ENCODE data around the gene TNIP1.

The TNIP1 gene

GRCh38 chr5:151098768-151099121, 17.9 kb upstream of the TNIP1 start:
- H3K9me3 Mint-ChIP-seq: no peaks in the 10 kb centered on the region
- DNase-seq: no peak
- peaks cover 67% of the 10 kb centered on the region for H3K36me3 Mint-ChIP-seq
- H3K4me1 Mint-ChIP-seq: peaks cover 70% of the 10 kb centered on the region
- H3K27me3 Mint-ChIP-seq: no peaks in the 10 kb centered on the region
- CTCF ChIA-PET: interaction anchor here (0.8 to 4.4 kb wide), 9 partner anchors 8 to 67 kb away, joined by 3 to 43 read pairs (median 11); partner anchors contain the start of gene TNIP1
- peak overlapping the region; percentile 61 for H3K27ac Mint-ChIP-seq
- no peak overlapping the region for H3K4me3 Mint-ChIP-seq

- H3K27ac Mint-ChIP-seq: peak overlapping the region; percentile 61
- no peaks in the 10 kb centered on the region for H3K27me3 Mint-ChIP-seq
- H3K4me1 Mint-ChIP-seq: peaks cover 77% of the 10 kb centered on the region
- CTCF ChIA-PET: interaction anchor here (1.5 to 4.4 kb wide), 8 partner anchors 8 to 67 kb away, joined by 5 to 43 read pairs (median 12); partner anchors contain the start of gene TNIP1
- H3K9me3 Mint-ChIP-seq: no peaks in the 10 kb centered on the region
- peak; percentile 35 for DNase-seq
- H3K4me3 Mint-ChIP-seq: no peak overlapping the region
- peaks cover 63% of the 10 kb centered on the region for H3K36me3 Mint-ChIP-seq
Observed at GRCh38 chr5:151097820-151098767, 17.3 kb upstream of the TNIP1 start.

GRCh38 chr5:151097061-151097460, 16.2 kb upstream of the TNIP1 start:
- CTCF ChIA-PET: interaction anchor here (0.6 to 4.4 kb wide), 6 partner anchors 16 to 371 kb away, joined by 3 to 43 read pairs (median 8); partner anchors contain the start of gene TNIP1
- H3K4me3 Mint-ChIP-seq: no peak overlapping the region
- no peaks in the 10 kb centered on the region for H3K27me3 Mint-ChIP-seq
- H3K4me1 Mint-ChIP-seq: peaks cover 84% of the 10 kb centered on the region
- peaks cover 59% of the 10 kb centered on the region for H3K36me3 Mint-ChIP-seq
- H3K9me3 Mint-ChIP-seq: no peaks in the 10 kb centered on the region
- no peak for DNase-seq
- peak overlapping the region; percentile 40 for H3K27ac Mint-ChIP-seq

GRCh38 chr5:151096001-151096373, 15.2 kb upstream of the TNIP1 start:
- H3K27me3 Mint-ChIP-seq: peaks cover 5% of the 10 kb centered on the region
- H3K9me3 Mint-ChIP-seq: no peaks in the 10 kb centered on the region
- peaks cover 84% of the 10 kb centered on the region for H3K4me1 Mint-ChIP-seq
- no peak overlapping the region for H3K4me3 Mint-ChIP-seq
- CTCF ChIA-PET: interaction anchor here (1.4 to 4.4 kb wide), 3 partner anchors 19 to 69 kb away, joined by 5 to 43 read pairs (median 5); no protein-coding TSS in a partner anchor
- peaks cover 53% of the 10 kb centered on the region for H3K36me3 Mint-ChIP-seq
- DNase-seq: no peak
- H3K27ac Mint-ChIP-seq: peak overlapping the region; percentile 37

GRCh38 chr5:151095341-151096000, 14.6 kb upstream of the TNIP1 start:
- peaks cover 80% of the 10 kb centered on the region for H3K4me1 Mint-ChIP-seq

GRCh38 chr5:151094852-151095245, 14.0 kb upstream of the TNIP1 start:
- H3K4me1 Mint-ChIP-seq: peaks cover 74% of the 10 kb centered on the region
- peaks cover 8% of the 10 kb centered on the region for H3K27me3 Mint-ChIP-seq
- peak overlapping the region; percentile 67 for H3K27ac Mint-ChIP-seq
- peaks cover 43% of the 10 kb centered on the region for H3K36me3 Mint-ChIP-seq
- no peaks in the 10 kb centered on the region for H3K9me3 Mint-ChIP-seq
- CTCF ChIA-PET: no interaction called here
- DNase-seq: no peak
- H3K4me3 Mint-ChIP-seq: no peak overlapping the region

More at GRCh38 chr5:151095341-151096000, 14.6 kb upstream of the TNIP1 start:
- CTCF ChIA-PET: interaction anchor here (1.4 to 1.5 kb wide), 2 partner anchors 44 to 69 kb away, joined by 5 read pairs; no protein-coding TSS in a partner anchor
- Mint-ChIP-seq H3K4me3 (no peak overlapping the region), H3K27ac (peak overlapping the region; percentile 67), H3K36me3 (peaks cover 48% of the 10 kb centered on the region), H3K9me3 (no peaks in the 10 kb centered on the region), H3K27me3 (peaks cover 8% of the 10 kb centered on the region)
- no peak for DNase-seq

- peak; percentile 63 for DNase-seq
- Mint-ChIP-seq H3K36me3 (peaks cover 39% of the 10 kb centered on the region), H3K27ac (peak overlapping the region; percentile 79), H3K9me3 (no peaks in the 10 kb centered on the region), H3K27me3 (peaks cover 8% of the 10 kb centered on the region), H3K4me3 (peak overlapping the region; percentile 4), H3K4me1 (peaks cover 68% of the 10 kb centered on the region)
- CTCF ChIA-PET: interaction anchor here (0.7 to 1.7 kb wide), 5 partner anchors 14 to 223 kb away, joined by 3 to 7 read pairs (median 4); no protein-coding TSS in a partner anchor
Observed at GRCh38 chr5:151094030-151094851, 13.4 kb upstream of the TNIP1 start.

GRCh38 chr5:151093476-151093889, 12.6 kb upstream of the TNIP1 start:
- Mint-ChIP-seq H3K27ac (peak overlapping the region; percentile 79), H3K36me3 (peaks cover 33% of the 10 kb centered on the region), H3K4me1 (peaks cover 62% of the 10 kb centered on the region), H3K9me3 (no peaks in the 10 kb centered on the region), H3K4me3 (peak overlapping the region; percentile 2), H3K27me3 (peaks cover 8% of the 10 kb centered on the region)
- no peak for DNase-seq
- CTCF ChIA-PET: interaction anchor here (0.7 to 1.7 kb wide), 7 partner anchors 10 to 224 kb away, joined by 3 to 7 read pairs (median 4); no protein-coding TSS in a partner anchor

GRCh38 chr5:151092762-151093161, 11.9 kb upstream of the TNIP1 start:
- Mint-ChIP-seq H3K27ac (no peak overlapping the region), H3K9me3 (no peaks in the 10 kb centered on the region), H3K27me3 (peaks cover 8% of the 10 kb centered on the region), H3K4me3 (no peak overlapping the region), H3K4me1 (peaks cover 56% of the 10 kb centered on the region), H3K36me3 (peaks cover 29% of the 10 kb centered on the region)
- CTCF ChIA-PET: interaction anchor here (1.1 to 1.7 kb wide), 6 partner anchors 9 to 72 kb away, joined by 3 to 7 read pairs (median 4); no protein-coding TSS in a partner anchor
- no peak for DNase-seq

GRCh38 chr5:151089726-151090125, 8.9 kb upstream of the TNIP1 start:
- Mint-ChIP-seq H3K4me1 (peaks cover 58% of the 10 kb centered on the region), H3K36me3 (peaks cover 10% of the 10 kb centered on the region), H3K4me3 (no peak overlapping the region)

GRCh38 chr5:151088986-151089385, 8.2 kb upstream of the TNIP1 start:
- Mint-ChIP-seq H3K4me3 (no peak overlapping the region), H3K9me3 (no peaks in the 10 kb centered on the region), H3K4me1 (peaks cover 55% of the 10 kb centered on the region), H3K36me3 (peaks cover 5% of the 10 kb centered on the region), H3K27ac (peak overlapping the region; percentile 51), H3K27me3 (peaks cover 8% of the 10 kb centered on the region)
- CTCF ChIA-PET: interaction anchor here (1.1 to 2.8 kb wide), 3 partner anchors 26 to 37 kb away, joined by 3 to 12 read pairs (median 6); no protein-coding TSS in a partner anchor
- no peak for DNase-seq

More at GRCh38 chr5:151089726-151090125, 8.9 kb upstream of the TNIP1 start:
- no peak for DNase-seq
- H3K27me3 Mint-ChIP-seq: peaks cover 8% of the 10 kb centered on the region
- no peak overlapping the region for H3K27ac Mint-ChIP-seq
- no peaks in the 10 kb centered on the region for H3K9me3 Mint-ChIP-seq
- CTCF ChIA-PET: interaction anchor here (0.9 to 2.8 kb wide), 5 partner anchors 9 to 38 kb away, joined by 3 to 12 read pairs (median 4); no protein-coding TSS in a partner anchor

GRCh38 chr5:151087486-151087885, 6.7 kb upstream of the TNIP1 start:
- Mint-ChIP-seq H3K27ac (no peak overlapping the region), H3K9me3 (no peaks in the 10 kb centered on the region), H3K27me3 (peaks cover 8% of the 10 kb centered on the region), H3K4me1 (peaks cover 54% of the 10 kb centered on the region), H3K4me3 (no peak overlapping the region), H3K36me3 (peaks cover 4% of the 10 kb centered on the region)
- DNase-seq: no peak
- CTCF ChIA-PET: interaction anchor here (1.5 to 2.6 kb wide), 3 partner anchors 28 to 77 kb away, joined by 6 to 8 read pairs (median 8); no protein-coding TSS in a partner anchor

- CTCF ChIA-PET: interaction anchor here (1.4 to 2.6 kb wide), 4 partner anchors 28 to 77 kb away, joined by 3 to 8 read pairs (median 7); no protein-coding TSS in a partner anchor
- H3K4me3 Mint-ChIP-seq: peak overlapping the region; percentile 59
- H3K36me3 Mint-ChIP-seq: peaks cover 3% of the 10 kb centered on the region
- peaks cover 58% of the 10 kb centered on the region for H3K4me1 Mint-ChIP-seq
- peak overlapping the region; percentile 50 for H3K27ac Mint-ChIP-seq
- H3K9me3 Mint-ChIP-seq: no peaks in the 10 kb centered on the region
- DNase-seq: peak; percentile 68
- H3K27me3 Mint-ChIP-seq: peaks cover 8% of the 10 kb centered on the region
Observed at GRCh38 chr5:151086905-151087360, 6.1 kb upstream of the TNIP1 start.
